Measurements from ENCODE around the gene CYSRT1.
A peak's percentile ranks its signal among the peaks of the same experiment; 100 is the strongest.

Gene CYSRT1

DNA sequence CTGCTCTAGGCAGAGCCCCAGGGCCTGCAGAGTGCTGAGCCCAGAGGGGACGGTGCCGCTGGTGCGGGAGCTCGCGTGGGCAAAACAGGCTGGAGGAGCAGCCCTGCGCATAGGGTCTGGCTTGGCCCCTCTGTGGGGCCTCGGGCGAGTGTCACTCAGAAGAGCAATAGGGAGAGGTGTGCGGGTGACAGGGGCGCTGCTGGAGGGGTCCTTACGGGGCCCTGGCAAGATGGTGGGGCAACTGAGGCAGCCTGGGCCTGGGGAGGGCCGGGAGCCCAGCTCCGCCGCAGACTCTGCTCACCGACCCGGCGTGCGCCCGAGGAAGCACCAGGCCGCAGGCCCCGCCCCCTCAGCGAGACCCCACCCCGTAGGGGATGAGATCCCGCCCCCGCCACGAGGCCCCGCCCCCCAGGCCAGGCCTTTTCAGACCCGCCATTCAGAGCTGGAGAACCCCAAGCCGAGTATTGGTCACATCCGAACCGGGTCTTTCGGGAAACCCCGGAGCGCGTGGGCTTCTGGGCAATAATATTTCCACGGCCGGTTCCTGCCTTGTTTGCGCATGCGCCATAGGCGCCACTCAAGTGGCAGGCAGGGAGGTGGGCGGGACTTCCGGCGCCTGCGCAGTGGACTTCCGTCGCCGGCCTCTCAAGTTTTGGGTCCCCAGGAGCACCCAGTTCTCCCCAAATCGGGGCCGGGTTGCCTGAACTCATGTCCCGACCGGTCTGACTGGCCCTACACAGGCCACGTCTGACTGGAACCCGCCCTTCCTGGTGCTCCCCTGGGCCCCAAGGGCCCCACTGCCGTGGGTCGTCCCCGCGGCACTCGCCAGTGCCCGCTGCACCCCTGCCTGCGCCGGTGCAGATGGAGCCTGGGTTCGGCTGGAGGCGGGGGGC, 1.6 kb upstream of the CYSRT1 start:
- peak; percentile 97 to 99 for DNase-seq (ENCODE audit: low read depth in 1 of 2, low spot score in 1 of 2)

GRCh38 chr9:137225699-137226331, 841 bp downstream of the CYSRT1 start:
- no peak for DNase-seq (ENCODE audit: low read depth in 1 of 2, low spot score in 1 of 2)

DNA sequence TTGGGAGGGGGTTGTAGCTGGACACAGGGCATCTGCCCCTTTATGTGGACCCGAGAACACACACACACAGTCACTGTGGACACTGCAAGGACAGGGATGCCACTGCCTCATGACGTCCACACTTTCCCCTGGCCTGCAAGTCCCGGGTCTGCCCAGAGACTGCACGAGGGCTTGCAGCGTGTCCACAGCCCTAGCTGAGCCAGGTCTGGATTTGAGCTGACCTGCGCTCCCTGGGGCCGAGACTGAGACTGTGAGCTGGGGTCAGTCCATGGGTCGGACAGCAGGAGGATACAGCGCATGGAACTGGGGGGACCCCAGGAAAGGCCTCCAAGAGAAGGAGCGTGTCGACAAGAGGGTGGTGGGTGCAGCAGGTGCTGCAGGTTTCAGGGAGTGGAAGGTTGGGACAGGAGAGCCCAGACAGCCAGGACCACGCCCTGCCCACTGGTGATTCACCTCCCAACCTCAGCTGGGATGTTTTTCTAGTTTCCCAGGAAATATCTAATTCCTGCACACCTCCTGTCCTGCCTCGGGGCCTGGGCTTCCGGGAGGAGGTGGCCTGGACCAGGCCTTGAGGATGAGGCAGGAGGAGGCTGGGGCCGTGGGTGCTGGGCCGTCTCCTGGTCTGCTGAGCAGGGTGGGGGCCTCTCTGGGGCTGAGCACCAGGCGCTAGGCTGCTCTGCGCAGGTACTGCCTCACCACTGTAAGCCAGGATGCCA, 1.5 kb downstream of the CYSRT1 start:
- no peak for DNase-seq (ENCODE audit: low read depth in 1 of 2, low spot score in 1 of 2)

DNA sequence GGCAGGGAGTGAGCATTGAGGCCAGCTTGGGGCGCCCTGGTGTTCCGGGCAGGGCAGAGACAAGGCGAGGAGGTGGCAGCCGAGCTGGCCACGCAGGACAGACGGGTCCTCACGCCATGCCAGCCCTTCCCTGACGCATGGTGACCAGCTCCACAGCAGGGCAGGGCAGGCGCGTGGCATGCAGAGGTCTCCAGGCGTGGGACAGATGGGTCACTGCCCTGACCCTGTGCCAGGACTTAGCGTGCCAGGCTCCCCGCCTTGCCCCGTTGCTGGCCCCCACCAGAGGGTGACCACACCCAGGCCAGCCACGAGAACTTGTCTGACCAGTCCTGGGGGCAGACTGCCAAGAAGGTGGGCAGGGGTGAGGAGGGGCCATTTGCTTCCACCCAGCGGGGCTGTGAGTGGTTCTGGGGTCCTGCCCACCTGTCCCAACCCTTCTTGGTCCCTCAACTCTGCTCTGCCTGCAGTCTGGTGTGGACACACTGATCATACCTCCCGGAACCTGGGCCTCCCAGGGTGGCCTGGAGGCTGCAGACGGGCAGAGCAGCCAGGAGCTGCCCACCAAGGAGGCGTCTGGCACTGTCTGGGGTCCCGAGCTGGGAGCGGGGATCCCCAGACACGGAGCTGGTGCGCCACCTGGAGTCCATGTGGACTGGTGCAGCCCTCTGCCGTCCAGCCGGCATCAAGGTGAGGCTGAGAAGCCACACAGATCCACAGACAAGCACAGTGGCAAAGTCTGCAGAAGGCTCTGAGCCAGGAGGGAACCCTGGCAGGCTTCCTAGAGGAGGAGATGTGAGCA, 2.3 kb downstream of the CYSRT1 start, which contains the start of gene RNF224:
RNF224 (plus strand) TSS at position 449 of the 799 bp plus-strand sequence. CDS start 834 bp downstream, outside the sequence.
- peak; percentile 61 to 74 for DNase-seq (ENCODE audit: low read depth in 1 of 2, low spot score in 1 of 2)

DNA sequence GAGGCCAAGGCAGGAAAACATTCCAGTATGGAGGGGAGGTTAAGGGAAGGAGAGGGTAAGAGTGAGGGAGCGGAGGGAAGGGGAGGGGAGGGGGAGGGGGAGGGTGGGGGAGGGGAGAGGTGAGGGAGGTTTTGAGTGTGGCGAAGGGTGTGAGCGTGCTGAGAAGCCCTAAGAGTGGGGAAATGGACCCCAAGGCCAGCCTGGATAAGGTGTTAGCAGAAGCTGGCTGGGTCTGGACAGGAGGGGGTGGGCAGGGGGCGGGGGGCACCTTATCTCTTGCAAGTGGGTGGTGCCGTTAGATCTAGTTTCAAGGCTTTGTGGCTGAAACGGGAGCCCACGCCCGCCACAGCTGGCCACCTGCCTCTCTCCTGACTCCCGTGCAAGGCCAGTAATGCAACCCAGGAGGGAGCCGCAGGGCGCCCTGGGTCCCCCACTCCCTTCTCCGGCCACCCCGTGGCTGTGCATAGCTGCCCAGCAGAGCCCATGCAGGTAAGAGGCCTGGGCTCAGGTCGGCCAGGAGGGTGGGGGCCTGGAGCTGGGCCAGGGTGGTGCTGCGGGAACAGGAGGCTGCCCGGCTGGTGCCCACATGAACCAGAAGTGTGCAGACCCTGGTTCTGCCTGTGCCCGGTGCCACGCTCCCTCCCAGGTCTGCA, 3.0 kb downstream of the CYSRT1 start:
- no peak for DNase-seq (ENCODE audit: low read depth in 1 of 2, low spot score in 1 of 2)

GRCh38 chr9:137228506-137228967, 3.6 kb downstream of the CYSRT1 start:
- DNase-seq (ENCODE audit: low read depth in 1 of 2, low spot score in 1 of 2) = no peak

DNA sequence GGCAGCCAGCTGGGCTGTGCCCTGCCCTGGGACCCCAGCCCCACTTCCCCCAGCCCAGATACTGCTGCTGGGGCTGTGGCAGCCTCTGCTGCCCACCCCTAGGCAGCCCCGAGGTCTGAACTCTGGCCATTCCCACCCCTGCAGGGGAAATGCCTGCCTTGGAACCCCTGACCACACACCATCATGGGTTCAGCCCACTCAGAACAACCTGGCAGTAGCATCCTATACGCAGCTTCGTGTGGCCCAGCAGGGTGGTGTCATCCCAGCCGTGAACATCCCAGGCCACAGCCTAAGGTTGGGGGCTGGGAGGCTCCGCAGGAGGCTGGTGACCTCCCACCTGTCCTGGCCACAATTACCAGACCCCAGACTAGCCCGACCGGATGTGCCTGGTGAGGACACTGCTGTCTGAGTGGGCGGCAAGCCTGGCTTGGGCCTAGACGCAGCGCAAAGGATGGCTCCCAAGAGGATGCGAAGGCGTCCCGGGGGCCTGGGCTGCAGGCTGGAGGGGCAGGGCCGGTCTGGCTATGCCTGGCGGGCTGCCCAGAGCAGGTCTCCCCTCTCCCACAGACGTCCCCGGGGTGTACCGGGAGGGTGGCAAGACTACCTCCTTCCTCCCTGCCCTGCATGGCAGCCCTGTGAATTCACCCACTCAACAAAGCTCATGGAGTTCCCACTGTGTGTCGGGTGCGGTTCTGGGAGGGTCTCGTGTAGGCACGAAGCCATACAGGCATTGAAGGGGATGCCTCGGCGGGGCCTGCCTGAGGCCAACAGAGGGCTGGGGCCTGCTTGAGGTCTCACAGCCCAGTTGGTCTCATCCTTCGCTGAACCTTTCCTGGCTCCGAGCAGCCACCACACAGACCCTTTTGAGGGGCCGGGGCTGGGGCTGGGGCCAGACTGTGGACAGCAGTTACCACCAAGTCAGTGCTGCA, 4.3 kb downstream of the CYSRT1 start:
- DNase-seq (ENCODE audit: low read depth in 1 of 2, low spot score in 1 of 2) = no peak

- no peak for DNase-seq (ENCODE audit: low read depth in 1 of 2, low spot score in 1 of 2)
These were observed 5.1 kb downstream of the CYSRT1 start for GRCh38 chr9:137229903-137230704.

DNA sequence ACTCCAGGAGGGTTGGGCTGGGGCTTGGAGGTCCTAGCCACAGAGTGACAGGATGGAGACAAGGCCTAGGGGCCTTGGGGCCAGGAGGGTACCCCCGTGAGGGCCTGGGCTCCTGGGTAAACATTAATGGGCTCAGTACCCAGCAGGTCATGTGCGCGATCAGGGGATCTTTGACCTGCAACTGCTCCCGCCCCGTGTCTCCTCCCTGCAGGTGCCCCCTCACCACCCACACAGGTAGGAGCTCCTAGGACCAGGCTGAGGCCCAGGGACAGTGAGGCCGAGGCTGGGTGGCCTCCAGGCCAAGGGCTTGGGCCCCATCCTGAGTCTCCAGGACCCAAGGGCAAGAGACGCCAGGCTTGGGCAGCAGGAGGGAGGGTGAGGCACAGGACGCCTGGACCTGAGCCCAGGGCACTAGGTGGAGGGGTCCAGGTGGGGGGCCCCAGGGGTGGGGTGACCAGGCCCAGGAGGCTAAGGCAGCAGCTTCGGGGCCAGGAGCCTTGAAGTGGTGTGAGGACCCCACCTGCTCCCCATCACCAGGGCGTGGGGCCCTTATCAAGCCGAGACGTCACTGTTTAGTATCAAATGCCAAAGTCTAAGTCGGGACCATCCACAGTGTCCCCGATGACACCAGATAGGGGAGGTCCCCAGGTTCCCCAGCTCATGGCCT, 5.9 kb downstream of the CYSRT1 start, which contains the start of gene SLC34A3:
SLC34A3 (plus strand) TSS at position 197 of the 667 bp plus-strand sequence. CDS start 802 bp downstream, outside the sequence.
- no peak for DNase-seq (ENCODE audit: low read depth in 1 of 2, low spot score in 1 of 2)

- DNase-seq (ENCODE audit: low read depth in 1 of 2, low spot score in 1 of 2) = no peak
These were observed 6.5 kb downstream of the CYSRT1 start for GRCh38 chr9:137231372-137232039.

DNA sequence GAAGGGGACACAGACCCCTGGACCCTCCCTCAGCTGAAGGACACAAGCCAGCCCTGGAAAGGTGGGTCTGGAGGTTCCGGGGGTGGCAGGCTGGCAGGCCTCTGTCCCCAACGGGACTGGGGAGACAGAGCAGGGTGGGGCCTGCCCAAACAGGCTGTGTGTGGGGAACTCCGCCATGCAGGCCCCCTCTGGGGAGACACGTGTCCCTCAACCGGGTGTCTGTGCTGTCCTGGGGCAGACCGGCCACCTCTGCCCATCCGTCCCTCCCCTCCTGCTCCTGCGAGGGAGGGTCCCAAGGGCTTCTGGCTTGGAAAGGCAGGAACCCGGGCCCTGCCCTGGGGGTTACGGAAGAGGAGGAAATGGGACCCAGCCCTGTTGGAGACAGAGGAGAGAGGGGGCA, 7.1 kb downstream of the CYSRT1 start:
- no peak for DNase-seq (ENCODE audit: low read depth in 1 of 2, low spot score in 1 of 2)

DNA sequence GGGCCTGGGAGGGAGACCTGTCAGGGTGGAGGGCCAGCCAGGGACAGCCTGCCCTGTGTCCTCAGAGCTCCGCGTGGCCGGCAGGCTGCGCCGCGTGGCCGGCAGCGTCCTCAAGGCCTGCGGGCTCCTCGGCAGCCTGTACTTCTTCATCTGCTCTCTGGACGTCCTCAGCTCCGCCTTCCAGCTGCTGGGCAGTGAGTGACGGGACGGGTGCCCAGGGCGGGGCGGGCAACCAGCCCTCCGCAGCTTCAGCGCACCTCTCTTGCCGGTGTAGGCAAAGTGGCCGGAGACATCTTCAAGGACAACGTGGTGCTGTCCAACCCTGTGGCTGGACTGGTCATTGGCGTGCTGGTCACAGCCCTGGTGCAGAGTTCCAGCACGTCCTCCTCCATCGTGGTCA, 7.5 kb downstream of the CYSRT1 start:
- DNase-seq (ENCODE audit: low read depth in 1 of 2, low spot score in 1 of 2) = no peak

- no peak for DNase-seq (ENCODE audit: low read depth in 1 of 2, low spot score in 1 of 2)
These were observed 8.4 kb downstream of the CYSRT1 start for GRCh38 chr9:137233143-137233980.

- no peak for DNase-seq (ENCODE audit: low read depth in 1 of 2, low spot score in 1 of 2)
These were observed 9.2 kb downstream of the CYSRT1 start for GRCh38 chr9:137234055-137234697.

DNA sequence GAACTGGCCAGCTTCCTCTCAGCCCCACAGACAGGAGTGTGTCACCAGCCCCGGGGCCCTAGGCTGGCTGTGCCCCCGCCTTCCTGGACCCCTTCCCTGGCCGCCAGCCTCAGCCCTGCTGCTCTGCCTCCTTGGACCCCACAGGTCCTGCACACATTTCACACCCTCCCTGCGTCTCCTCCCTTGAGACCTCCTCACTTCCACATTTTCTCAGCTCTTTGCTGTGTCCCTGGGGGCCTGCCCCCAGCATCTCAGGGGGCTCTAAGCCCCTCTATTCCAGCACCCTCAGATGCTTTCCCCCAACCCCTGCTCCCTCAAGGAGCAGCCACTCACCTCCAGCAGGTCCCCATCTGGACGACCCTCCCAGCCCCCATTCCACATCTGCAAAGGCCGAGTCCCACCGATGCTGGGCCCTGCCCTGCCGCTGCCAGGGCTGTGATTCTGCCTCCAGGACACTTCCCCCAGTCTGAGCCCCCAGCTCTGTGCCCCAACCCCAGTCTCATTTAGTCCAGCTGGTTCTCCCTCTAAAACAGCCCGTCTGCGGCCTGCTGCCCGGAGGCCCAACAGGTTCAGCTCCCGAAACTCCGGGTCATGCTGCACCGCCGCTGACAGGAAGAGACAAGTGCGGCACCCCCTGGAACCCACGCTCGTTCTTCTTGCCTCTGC, 9.9 kb downstream of the CYSRT1 start:
- DNase-seq (ENCODE audit: low read depth in 1 of 2, low spot score in 1 of 2) = no peak
